GM20431 (cell line): Measurements from ENCODE around the gene PRSS50.

Experiments
- in situ Hi-C: fragments of 300-500 bp; cut with MseI, MboI; formaldehyde crosslinking; loops from one replicate; pipeline ENCODE4 v1.15.0; 2020; ENCODE audit warnings: low sequenced_read_pairs; ENCODE audit not compliant: unreplicated experiment

PRSS50 gene

DNA sequence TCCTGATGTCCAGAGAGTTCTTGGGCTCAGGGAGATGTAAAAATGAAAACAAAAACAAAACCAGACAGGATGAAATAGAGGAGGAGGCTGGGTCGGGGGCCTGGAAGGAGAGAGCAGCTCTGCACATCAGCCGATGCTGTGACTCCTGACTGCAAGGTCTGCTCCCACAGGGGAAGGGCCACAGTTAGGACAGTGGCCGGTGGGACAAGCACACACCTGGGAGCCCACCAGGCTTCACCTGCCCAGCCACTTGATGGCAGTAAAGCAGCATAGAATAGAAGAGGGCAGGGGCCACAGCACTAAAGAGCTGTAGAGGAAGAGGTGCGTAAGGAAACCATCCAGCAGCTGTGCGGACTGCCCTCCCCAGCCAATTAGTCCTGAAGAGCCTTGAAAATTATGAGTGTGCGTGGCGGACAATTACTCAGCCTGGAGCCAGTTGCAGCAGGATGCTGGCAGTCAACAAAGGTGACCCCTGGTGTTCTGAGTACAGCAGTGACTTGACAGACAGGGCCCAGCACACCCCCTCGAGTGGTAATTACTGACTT, 54.0 kb downstream of the PRSS50 start:
- in situ Hi-C loops: no loop called here

DNA sequence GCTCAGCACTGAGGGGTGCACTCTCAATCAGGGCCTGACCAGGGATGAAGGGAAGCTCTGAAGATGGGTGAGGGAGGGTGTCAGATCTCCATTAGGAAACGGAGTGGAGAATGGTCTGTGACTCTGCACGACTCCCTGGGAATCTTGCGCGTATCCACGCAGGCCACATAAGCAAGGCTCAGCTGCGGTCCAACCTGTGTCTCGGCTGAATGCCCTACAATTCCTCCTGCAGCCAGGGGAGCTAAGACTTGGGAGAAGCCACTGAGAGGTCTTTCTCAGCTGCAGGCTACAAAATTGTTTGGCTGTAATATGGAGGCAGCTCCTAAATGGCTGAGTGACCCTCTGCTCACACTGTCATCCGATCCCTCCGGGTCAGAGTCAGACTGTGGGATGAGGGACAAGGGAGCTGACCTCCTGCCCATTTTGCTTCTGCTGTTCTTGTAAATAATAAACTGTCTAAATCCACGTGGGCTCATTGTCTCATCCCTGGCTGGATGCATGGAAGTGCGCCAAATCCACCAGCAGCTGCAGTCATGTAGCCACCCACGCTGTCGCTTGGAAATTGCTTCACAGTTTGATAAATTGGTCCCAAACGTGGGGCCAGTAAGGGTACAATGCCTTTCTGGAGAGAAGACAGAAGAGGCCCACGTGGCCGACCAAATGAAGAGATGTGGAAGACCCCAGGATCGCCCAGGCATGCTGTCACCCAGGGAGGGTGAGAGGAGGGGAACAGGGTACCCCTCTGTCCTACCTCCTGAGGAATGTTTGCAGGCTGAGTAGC, 54.7 kb downstream of the PRSS50 start:
- in situ Hi-C loops: no loop called here
